Breast epithelium (tissue), 4 donors: ENCODE data around the gene TRMT2B. TPM values are rescaled to one million over a fixed set of nuclear protein-coding genes. Genes with fewer than 3 reads are reported as not detected.
"Not testable (repeated sequence)": the region's sequence is repeated elsewhere in the genome, so short reads cannot be mapped to it uniquely, and the experiment has no call there.

Experiments used
- DNase-seq, 2 donors: peaks; one replicate each; pipeline ENCODE4 v3.0.0-alpha.2; 2019; ENCODE audit warnings: low spot score in 2 of 2
- H3K27ac ChIP-seq, 2 donors: fragments of 200-600 bp; sonication (generic) in 1 of 2; one replicate each; pipeline ENCODE4 v1.5.1; 2016 to 2019; ENCODE audit warnings: mild to moderate bottlenecking in 1 of 2
- H3K27me3 ChIP-seq, 2 donors: fragments of 200-600 bp; sonication (generic) in 1 of 2; one replicate each; pipeline versions ENCODE4 v1.5.1 to v1.6.0; 2017 to 2019; ENCODE audit warnings: control low read depth in 1 of 2, mild to moderate bottlenecking in 1 of 2
- H3K36me3 ChIP-seq: fragments of 200-600 bp; one replicate; pipeline ENCODE4 v1.5.1; 2019
- H3K4me1 ChIP-seq, 2 donors: fragments of 200-600 bp; sonication (generic); one replicate each; pipeline ENCODE4 v1.5.1; 2016 to 2019; ENCODE audit warnings: control low read depth in 1 of 2
- H3K4me3 ChIP-seq, 3 donors: fragments of 200-600 bp; sonication (generic); 1 replicate in 2 of 3; 2 replicates in 1 of 3; pipeline ENCODE4 v1.5.1; 2016 to 2019; ENCODE audit warnings: mild to moderate bottlenecking in 3 of 3, moderate library complexity in 2 of 3
- H3K9me3 ChIP-seq, 2 donors: fragments of 200-600 bp; sonication (generic) in 1 of 2; one replicate each; pipeline ENCODE4 v1.5.1; 2016 to 2019; ENCODE audit warnings: control low read depth in 1 of 2
- CTCF ChIP-seq, 3 donors: fragments of 450-650 bp; IDR thresholded peaks; one replicate each; pipeline ENCODE4 v1.5.1; 2016 to 2017; ENCODE audit warnings: antibody characterized with exemption in 3 of 3, mild to moderate bottlenecking in 3 of 3, moderate library complexity in 3 of 3
- POLR2A ChIP-seq: fragments of 450-650 bp; IDR thresholded peaks from one replicate; pipeline ENCODE4 v1.6.1; 2016; ENCODE audit warnings: antibody characterized with exemption, mild to moderate bottlenecking, moderate library complexity
- POLR2AphosphoS5 ChIP-seq, 3 donors: sonication (generic); formaldehyde crosslinking; IDR thresholded peaks; one replicate each; pipeline ENCODE4 v1.6.1; 2017; ENCODE audit warnings: antibody characterized with exemption in 3 of 3
- intact Hi-C: fragments of 100-400 bp; cut with DNase I; formaldehyde crosslinking; loops from one replicate; pipeline ENCODE4 v1.15.1; 2023; ENCODE audit warnings: low total_unique reads
- total RNA-seq, 3 donors: library from RNA; depleted of rRNA; stranded (reverse); fragments of >200 nt; gene quantifications; one replicate each; pipeline ENCODE4 v1.1.0, GENCODE V29; 2016

Gene TRMT2B
- total RNA-seq, 3 donors from 2014 or later = 15.2 to 23.6 (median 17.7) TPM

- peaks cover 0 to 7% of the 10 kb centered on the region in 2 donors for H3K27me3 ChIP-seq
Observed at GRCh38 chrX:100999451-100999850, 52.5 kb downstream of the TRMT2B start.

DNA sequence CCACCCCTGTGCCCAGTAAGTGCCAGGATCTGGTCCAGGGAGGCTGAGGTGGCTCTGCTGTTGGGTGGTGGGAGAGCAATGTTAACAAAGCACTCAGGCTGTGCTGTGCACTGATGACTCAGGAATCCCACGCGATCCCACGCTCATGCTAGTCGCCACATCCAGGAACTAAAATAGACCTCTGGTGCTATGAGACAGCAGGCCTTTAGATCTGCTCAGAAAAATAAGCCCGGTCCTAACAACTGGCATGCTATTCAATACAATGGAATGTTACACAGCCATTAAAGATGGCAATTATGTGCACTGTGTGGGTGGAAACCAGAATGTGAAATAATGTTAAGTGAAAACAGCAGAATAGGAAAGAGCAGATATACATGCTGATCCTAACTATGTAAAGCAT is 56.4 kb downstream of the TRMT2B start:
- no peak overlapping the region for H3K4me3 ChIP-seq
- H3K4me1 ChIP-seq = no peaks in the 10 kb centered on the region
- DNase-seq = no peak
- no peaks in the 10 kb centered on the region for H3K9me3 ChIP-seq
- TF ChIP-seq POLR2A (no peak), CTCF (IDR thresholded peaks at IDR 0.05) (no peak)
- peaks cover 0 to 11% of the 10 kb centered on the region in 2 donors for H3K27me3 ChIP-seq
- intact Hi-C loops = no loop called here
- H3K36me3 ChIP-seq = no peaks in the 10 kb centered on the region
- no peak overlapping the region for H3K27ac ChIP-seq

More at GRCh38 chrX:100999451-100999850, 52.5 kb downstream of the TRMT2B start:
- no peaks in the 10 kb centered on the region for H3K36me3 ChIP-seq
- H3K9me3 ChIP-seq = no peaks in the 10 kb centered on the region
- H3K4me3 ChIP-seq = no peak overlapping the region
- DNase-seq = no peak
- TF ChIP-seq POLR2A = no peak
- TF ChIP-seq CTCF (IDR thresholded peaks at IDR 0.05) = no peak
- TF ChIP-seq POLR2AphosphoS5 (IDR thresholded peaks at IDR 0.05) = no peak
- intact Hi-C loops = no loop called here
- H3K27ac ChIP-seq = no peak overlapping the region
- no peaks in the 10 kb centered on the region for H3K4me1 ChIP-seq

GRCh38 chrX:100994352-100995281 is 57.3 kb downstream of the TRMT2B start:
- no peak overlapping the region for H3K27ac ChIP-seq
- intact Hi-C loops = no loop called here

GRCh38 chrX:100990139-100990538 is 61.8 kb downstream of the TRMT2B start:
- Histone ChIP-seq H3K27me3 (peaks cover 0 to 16% of the 10 kb centered on the region in 2 donors), H3K27ac (no peak overlapping the region), H3K36me3 (no peaks in the 10 kb centered on the region), H3K4me1 (no peaks in the 10 kb centered on the region), H3K4me3 (no peak overlapping the region), H3K9me3 (no peaks in the 10 kb centered on the region)
- intact Hi-C loops = no loop called here
- DNase-seq = no peak
- TF ChIP-seq POLR2AphosphoS5 (IDR thresholded peaks at IDR 0.05) (no peak), POLR2A (no peak), CTCF (IDR thresholded peaks at IDR 0.05) (no peak)

More at GRCh38 chrX:100994352-100995281, 57.3 kb downstream of the TRMT2B start:
- peaks cover 0 to 9% of the 10 kb centered on the region in 2 donors for H3K27me3 ChIP-seq
- H3K9me3 ChIP-seq = no peaks in the 10 kb centered on the region
- H3K4me1 ChIP-seq = no peaks in the 10 kb centered on the region
- no peaks in the 10 kb centered on the region for H3K36me3 ChIP-seq
- DNase-seq = no peak
- H3K4me3 ChIP-seq = no peak overlapping the region
- no peak for TF ChIP-seq POLR2A
- TF ChIP-seq POLR2AphosphoS5 (IDR thresholded peaks at IDR 0.05) = no peak
- TF ChIP-seq CTCF (IDR thresholded peaks at IDR 0.05) = no peak

- H3K4me1 ChIP-seq = no peaks in the 10 kb centered on the region
- no peak overlapping the region for H3K4me3 ChIP-seq
- intact Hi-C loops = no loop called here
- H3K9me3 ChIP-seq = no peaks in the 10 kb centered on the region
- TF ChIP-seq POLR2AphosphoS5 (IDR thresholded peaks at IDR 0.05) (no peak), CTCF (IDR thresholded peaks at IDR 0.05) (no peak), POLR2A (no peak)
- H3K27ac ChIP-seq = no peak overlapping the region
- H3K36me3 ChIP-seq = no peaks in the 10 kb centered on the region
- DNase-seq = no peak
- H3K27me3 ChIP-seq = peaks cover 0 to 13% of the 10 kb centered on the region in 2 donors
Observed at GRCh38 chrX:100984818-100985217, 67.1 kb downstream of the TRMT2B start.

GRCh38 chrX:100981498-100981845 is 70.4 kb downstream of the TRMT2B start:
- H3K4me1 ChIP-seq, intact Hi-C loops, H3K4me3 ChIP-seq, H3K27ac ChIP-seq, DNase-seq, H3K36me3 ChIP-seq, H3K9me3 ChIP-seq, H3K27me3 ChIP-seq: not testable (repeated sequence)
